ENCODE data around the gene GOLGA3. TPM values are rescaled to one million over a fixed set of nuclear protein-coding genes. Genes with fewer than 3 reads are reported as not detected.
A peak's percentile ranks its signal among the peaks of the same experiment; 100 is the strongest.

The GOLGA3 gene
- total and polyA plus RNA-seq, 5 experiments from 2014 or later: 2.7 to 82.1 (median 18.1) TPM

GRCh38 chr12:132720606-132721345 is 107.9 kb downstream of the GOLGA3 start:
- Mint-ChIP-seq H3K27me3 (no peaks in the 10 kb centered on the region), H3K4me3 (no peak overlapping the region), H3K4me1 (peaks cover 0 to 2% (median 0%) of the 10 kb centered on the region in 4 donors), H3K27ac (peak overlapping the region in 2 of 10 donors; percentile 18 to 77), H3K9me3 (no peaks in the 10 kb centered on the region), H3K36me3 (peaks cover 0 to 68% (median 14%) of the 10 kb centered on the region in 3 donors)
- POLR2A ChIA-PET: interaction anchor here (0.7 kb wide), 1 partner anchor 36 kb away, joined by 3 read pairs; no protein-coding TSS in a partner anchor
- DNase-seq: no peak
- ATAC-seq: no peak

GRCh38 chr12:132719954-132720324 is 108.7 kb downstream of the GOLGA3 start:
- peak overlapping the region in 2 of 10 donors; percentile 40 to 50 for H3K27ac Mint-ChIP-seq
- no peaks in the 10 kb centered on the region for H3K9me3 Mint-ChIP-seq
- H3K4me1 Mint-ChIP-seq: peaks cover 0 to 2% (median 0%) of the 10 kb centered on the region in 4 donors
- H3K27me3 Mint-ChIP-seq: no peaks in the 10 kb centered on the region
- no peak for ATAC-seq
- no peak for DNase-seq
- POLR2A ChIA-PET: interaction anchor here (0.7 kb wide), 1 partner anchor 36 kb away, joined by 3 read pairs; no protein-coding TSS in a partner anchor
- H3K36me3 Mint-ChIP-seq: peaks cover 0 to 61% (median 13%) of the 10 kb centered on the region in 3 donors
- no peak overlapping the region for H3K4me3 Mint-ChIP-seq

GRCh38 chr12:132719141-132719953 is 109.3 kb downstream of the GOLGA3 start:
- ATAC-seq (no peak), DNase-seq (no peak)
- no peaks in the 10 kb centered on the region for H3K27me3 Mint-ChIP-seq
- H3K9me3 Mint-ChIP-seq: no peaks in the 10 kb centered on the region
- H3K27ac Mint-ChIP-seq: no peak overlapping the region
- H3K4me1 Mint-ChIP-seq: peaks cover 0 to 5% (median 3%) of the 10 kb centered on the region in 4 donors
- POLR2A ChIA-PET: no interaction called here
- H3K4me3 Mint-ChIP-seq: no peak overlapping the region
- peaks cover 0 to 64% (median 15%) of the 10 kb centered on the region in 3 donors for H3K36me3 Mint-ChIP-seq

Other genes starting within 250 kb of the GOLGA3 start
- gene LRCOL1, start 218.3 kb downstream of the GOLGA3 start, total RNA-seq: not detected
- not detected for gene LRCOL1, start 218.3 kb downstream of the GOLGA3 start, polyA plus RNA-seq
- gene P2RX2, start 210.1 kb downstream of the GOLGA3 start, total RNA-seq: not detected
- not detected for gene P2RX2, start 210.1 kb downstream of the GOLGA3 start, polyA plus RNA-seq
- gene POLE, start 141.5 kb downstream of the GOLGA3 start, total RNA-seq: 10 to 100 TPM; 53.3 to 56.1 TPM
- gene POLE, start 141.5 kb downstream of the GOLGA3 start, polyA plus RNA-seq: 1 to 10 TPM; 2.8 to 3.3 (median 2.8) TPM
- gene PXMP2, start 141.3 kb downstream of the GOLGA3 start, total RNA-seq: 1 to 10 TPM; 3.8 to 5.0 TPM
- 10 to 100 TPM in 2 of 3 donors, 1 to 10 TPM in 1; 9.9 to 16.4 (median 12.0) TPM for gene PXMP2, start 141.3 kb downstream of the GOLGA3 start, polyA plus RNA-seq
- 10 to 100 TPM; 27.5 to 28.9 TPM for gene PGAM5, start 118.0 kb downstream of the GOLGA3 start, total RNA-seq
- gene PGAM5, start 118.0 kb downstream of the GOLGA3 start, polyA plus RNA-seq: 10 to 100 TPM; 20.9 to 30.9 (median 23.8) TPM
- 100 to 1,000 TPM; 100 to 107 TPM for gene ANKLE2, start 67.0 kb downstream of the GOLGA3 start, total RNA-seq
- 10 to 100 TPM; 17.8 to 32.1 (median 23.0) TPM for gene ANKLE2, start 67.0 kb downstream of the GOLGA3 start, polyA plus RNA-seq
- gene CHFR, start 58.7 kb upstream of the GOLGA3 start, total RNA-seq: 10 to 100 TPM; 93.5 to 96.9 TPM
- gene CHFR, start 58.7 kb upstream of the GOLGA3 start, polyA plus RNA-seq: 10 to 100 TPM; 25.1 to 37.4 (median 27.6) TPM
- 10 to 100 TPM; 17.4 to 18.6 TPM for gene ZNF605, start 127.4 kb upstream of the GOLGA3 start, total RNA-seq
- gene ZNF605, start 127.4 kb upstream of the GOLGA3 start, polyA plus RNA-seq: under 1 TPM; 0.46 to 0.72 (median 0.65) TPM
- 10 to 100 TPM; 30.0 to 34.2 TPM for gene ZNF26, start 157.5 kb upstream of the GOLGA3 start, total RNA-seq
- gene ZNF26, start 157.5 kb upstream of the GOLGA3 start, polyA plus RNA-seq: 10 to 100 TPM; 10.6 to 19.2 (median 15.6) TPM
- gene ZNF84, start 208.6 kb upstream of the GOLGA3 start, total RNA-seq: 10 to 100 TPM; 58.3 to 60.3 TPM
- gene ZNF84, start 208.6 kb upstream of the GOLGA3 start, polyA plus RNA-seq: 10 to 100 TPM; 16.9 to 19.0 (median 18.2) TPM

Data from naive thymus-derived CD8-positive, alpha-beta T cell (primary cell).